COLO829 (cell line): ENCODE results near the gene SCN7A.
"Not testable (repeated sequence)": the region's sequence is repeated elsewhere in the genome, so short reads cannot be mapped to it uniquely, and the experiment has no call there.

Experiments used
- DNase-seq: peaks from one replicate; pipeline ENCODE4 v3.0.0; 2012; ENCODE audit warnings: low spot score

SCN7A gene

GRCh38 chr2:166454006-166454595 lies 39.9 kb downstream of the SCN7A start:
- no peak for DNase-seq

GRCh38 chr2:166451468-166451867 lies 42.6 kb downstream of the SCN7A start:
- DNase-seq, result peak; percentile 8

GRCh38 chr2:166449439-166449838 lies 44.6 kb downstream of the SCN7A start:
- DNase-seq, result no peak

GRCh38 chr2:166448106-166448505 lies 45.9 kb downstream of the SCN7A start:
- no peak for DNase-seq

GRCh38 chr2:166444306-166444705 lies 49.7 kb downstream of the SCN7A start:
- DNase-seq, result no peak

- DNase-seq, result no peak
Measured at GRCh38 chr2:166440313-166440712, 53.7 kb downstream of the SCN7A start.

GRCh38 chr2:166439078-166439477 lies 55.0 kb downstream of the SCN7A start:
- no peak for DNase-seq

- no peak for DNase-seq
Measured at GRCh38 chr2:166436976-166437375, 57.1 kb downstream of the SCN7A start.

- no peak for DNase-seq
Measured at GRCh38 chr2:166436189-166436588, 57.9 kb downstream of the SCN7A start.

GRCh38 chr2:166434491-166434890 lies 59.6 kb downstream of the SCN7A start:
- DNase-seq, result no peak

- no peak for DNase-seq
Measured at GRCh38 chr2:166433457-166433856, 60.6 kb downstream of the SCN7A start.

GRCh38 chr2:166432331-166432730 lies 61.7 kb downstream of the SCN7A start:
- no peak for DNase-seq

- DNase-seq, result no peak
Measured at GRCh38 chr2:166424841-166425240, 69.2 kb downstream of the SCN7A start.

- no peak for DNase-seq
Measured at GRCh38 chr2:166419616-166419934, 74.5 kb downstream of the SCN7A start.

- DNase-seq, result no peak
Measured at GRCh38 chr2:166418853-166419615, 75.0 kb downstream of the SCN7A start.

- DNase-seq, result no peak
Measured at GRCh38 chr2:166417669-166418068, 76.4 kb downstream of the SCN7A start.

- DNase-seq, result no peak
Measured at GRCh38 chr2:166413255-166413654, 80.8 kb downstream of the SCN7A start.

GRCh38 chr2:166411473-166412230 lies 82.4 kb downstream of the SCN7A start:
- peak; percentile 39 for DNase-seq

GRCh38 chr2:166410828-166411472 lies 83.1 kb downstream of the SCN7A start:
- peak; percentile 28 for DNase-seq

- DNase-seq, result not testable (repeated sequence)
Measured at GRCh38 chr2:166407746-166408145, 86.3 kb downstream of the SCN7A start.

- DNase-seq, result no peak
Measured at GRCh38 chr2:166406374-166406773, 87.7 kb downstream of the SCN7A start.

- DNase-seq, result no peak
Measured at GRCh38 chr2:166405569-166405926, 88.5 kb downstream of the SCN7A start.
